Ramos (cell line): Measurements from ENCODE around the gene RGS9.
"Not testable (repeated sequence)": the region's sequence is repeated elsewhere in the genome, so short reads cannot be mapped to it uniquely, and the experiment has no call there.

Experiments
- in situ Hi-C: fragments of 300-500 bp; cut with MboI; formaldehyde crosslinking; loops from one replicate; pipeline ENCODE4 v1.14.3; 2022; ENCODE audit warnings: low sequenced_read_pairs; ENCODE audit not compliant: unreplicated experiment

RGS9 gene

GRCh38 chr17:65176646-65177409 is 39.7 kb downstream of the RGS9 start:
- in situ Hi-C loops, result loop anchor here (10.0 kb wide), 1 partner anchor 62 kb away; no protein-coding TSS in a partner anchor

GRCh38 chr17:65177901-65178300 is 40.7 kb downstream of the RGS9 start:
- in situ Hi-C loops, result loop anchor here (10.0 kb wide), 1 partner anchor 63 kb away; no protein-coding TSS in a partner anchor

GRCh38 chr17:65180276-65180675 is 43.1 kb downstream of the RGS9 start:
- in situ Hi-C loops, result not testable (repeated sequence)

DNA sequence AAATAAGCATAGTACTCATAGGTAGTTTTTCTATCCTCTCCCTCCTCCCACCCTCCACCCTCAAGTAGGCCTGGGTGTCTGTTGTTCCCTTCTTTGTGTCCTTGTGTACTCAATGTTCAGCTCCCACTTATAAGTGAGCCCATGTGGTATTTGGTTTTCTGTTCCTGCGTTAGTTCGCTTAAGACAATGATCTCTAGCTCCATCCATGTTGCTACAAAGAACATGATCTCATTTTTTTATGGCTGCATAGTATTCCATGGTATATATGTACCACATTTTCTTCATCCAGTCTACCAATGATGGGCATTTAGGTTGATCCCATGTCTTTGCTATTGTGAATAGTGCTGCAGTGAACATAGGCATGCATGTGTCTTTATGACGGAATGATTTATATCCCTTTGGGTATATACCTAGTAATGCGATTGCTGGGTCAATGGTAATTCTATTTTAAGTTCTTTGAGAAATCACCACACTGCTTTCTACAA is 43.6 kb downstream of the RGS9 start:
- in situ Hi-C loops, result not testable (repeated sequence)

GRCh38 chr17:65181237-65182061 is 44.3 kb downstream of the RGS9 start:
- in situ Hi-C loops, result no loop called here

- in situ Hi-C loops, result no loop called here
These were observed 45.1 kb downstream of the RGS9 start for GRCh38 chr17:65182233-65182632.

DNA sequence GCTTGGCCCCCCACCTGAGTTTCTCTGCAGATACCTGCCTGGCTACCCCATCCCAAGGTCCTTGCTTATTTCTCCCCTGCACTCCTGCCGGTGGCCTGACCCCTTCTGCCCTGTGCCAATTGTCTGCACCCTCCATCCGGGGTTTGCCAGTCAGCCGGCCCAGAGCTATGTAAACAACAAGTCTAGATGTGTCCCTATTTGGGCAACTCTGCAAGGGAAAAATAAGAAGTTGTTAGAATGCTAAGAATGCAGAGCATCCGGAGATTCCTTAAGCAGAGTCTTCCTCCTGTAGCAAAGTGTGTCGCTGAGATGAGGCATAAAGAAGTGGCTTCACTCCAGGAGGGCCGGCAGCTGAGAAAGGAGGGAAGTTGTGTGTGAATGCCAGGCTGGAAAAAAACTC is 46.6 kb downstream of the RGS9 start:
- in situ Hi-C loops, result no loop called here

GRCh38 chr17:65184235-65184959 is 47.2 kb downstream of the RGS9 start:
- in situ Hi-C loops, result no loop called here

DNA sequence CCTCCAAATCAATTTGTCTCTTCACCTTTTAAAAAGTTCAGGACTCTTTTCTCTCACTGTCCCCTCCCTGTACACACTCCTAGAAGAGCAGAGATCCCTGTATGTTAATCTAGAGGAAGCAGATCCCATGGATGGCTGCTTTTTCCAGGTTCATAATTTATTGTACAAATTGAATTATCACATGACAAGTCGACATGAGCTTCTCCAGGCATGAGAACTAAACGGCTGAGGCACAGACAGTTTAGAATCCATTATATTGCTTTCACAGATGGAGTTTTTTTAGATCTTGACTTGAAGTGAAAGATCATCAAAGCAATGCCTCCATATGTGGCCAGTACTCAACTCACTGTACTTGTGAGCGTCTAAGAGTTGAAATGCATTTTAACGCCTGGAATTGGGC is 47.9 kb downstream of the RGS9 start:
- in situ Hi-C loops, result no loop called here

GRCh38 chr17:65185668-65186382 is 48.7 kb downstream of the RGS9 start:
- in situ Hi-C loops, result no loop called here

DNA sequence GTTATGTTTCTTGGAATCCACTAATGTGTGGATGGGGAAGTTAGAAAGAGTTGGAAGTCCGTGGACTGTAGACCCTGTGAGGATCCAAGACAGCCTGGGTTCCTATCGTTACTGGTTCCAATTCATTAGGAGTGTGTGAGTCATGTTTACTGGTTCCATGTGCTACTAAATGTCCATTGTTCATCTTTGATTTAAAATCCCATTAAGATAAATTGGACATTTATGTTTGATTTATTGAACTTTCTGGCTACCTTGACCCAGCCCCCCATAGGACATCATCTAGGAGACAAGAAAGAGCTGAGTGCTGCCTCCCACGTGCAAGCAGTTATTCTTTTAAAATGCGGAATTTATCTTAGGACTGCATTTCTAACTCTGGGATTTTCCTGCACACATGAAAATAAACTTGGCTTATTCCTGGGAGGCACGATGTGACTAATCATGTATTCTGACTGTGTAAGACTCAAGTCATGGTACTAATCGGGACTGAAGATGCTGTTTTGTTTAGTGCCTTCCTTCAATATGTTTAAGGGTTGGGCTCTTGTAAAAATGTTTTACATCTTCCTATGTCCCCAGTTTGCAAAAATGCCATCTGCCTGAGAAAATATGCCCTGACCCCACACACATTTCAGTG is 53.4 kb downstream of the RGS9 start:
- in situ Hi-C loops, result loop anchor here (10.0 kb wide), 1 partner anchor 256 kb away; no protein-coding TSS in a partner anchor

GRCh38 chr17:65191811-65192740 is 54.9 kb downstream of the RGS9 start:
- in situ Hi-C loops, result loop anchor here (10.0 kb wide), 1 partner anchor 257 kb away; no protein-coding TSS in a partner anchor

- in situ Hi-C loops, result loop anchor here (10.0 kb wide), 1 partner anchor 259 kb away; no protein-coding TSS in a partner anchor
These were observed 56.1 kb downstream of the RGS9 start for GRCh38 chr17:65193305-65193704.

- in situ Hi-C loops, result loop anchor here (10.0 kb wide), 1 partner anchor 259 kb away; no protein-coding TSS in a partner anchor
These were observed 56.6 kb downstream of the RGS9 start for GRCh38 chr17:65193716-65194293.

GRCh38 chr17:65194670-65195334 is 57.6 kb downstream of the RGS9 start:
- in situ Hi-C loops, result loop anchor here (10.0 kb wide), 1 partner anchor 260 kb away; no protein-coding TSS in a partner anchor

DNA sequence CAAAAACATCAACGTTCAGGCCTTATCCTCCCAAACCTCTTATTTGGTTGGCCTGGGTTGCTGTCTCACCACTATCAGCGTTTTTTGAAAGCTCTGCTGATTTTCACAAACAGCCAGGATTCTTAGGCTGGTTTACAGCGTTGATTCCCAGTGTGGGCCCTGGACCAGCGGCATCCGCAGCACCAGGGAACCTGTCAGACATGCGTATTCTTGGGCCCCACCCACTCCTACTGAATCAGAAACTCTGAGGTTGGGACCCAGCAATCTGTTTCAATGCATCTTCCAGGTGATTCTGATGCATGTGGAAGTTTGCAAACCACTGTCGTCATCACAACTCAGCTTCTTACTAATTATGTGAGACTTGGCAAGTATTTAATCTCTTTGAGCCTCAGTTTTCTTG is 58.5 kb downstream of the RGS9 start:
- in situ Hi-C loops, result loop anchor here (10.0 kb wide), 1 partner anchor 261 kb away; no protein-coding TSS in a partner anchor

- in situ Hi-C loops, result loop anchor here (10.0 kb wide), 1 partner anchor 262 kb away; no protein-coding TSS in a partner anchor
These were observed 59.4 kb downstream of the RGS9 start for GRCh38 chr17:65196617-65197016.
